NK-92 treated with Interleukin-12 subunit alpha and Interleukin-12 subunit beta, amount 100 ng/mL, for 24 hours (cell line): Measurements from ENCODE around the gene CEMIP2.
"Not testable (repeated sequence)": the region's sequence is repeated elsewhere in the genome, so short reads cannot be mapped to it uniquely, and the experiment has no call there.

Source experiments
- DNase-seq: peaks from one replicate; lab custom pipeline; 2025; lab: John Stamatoyannopoulos, UW

CEMIP2 gene

GRCh38 chr9:71768388-71769174, at the start of gene CEMIP2:
Gene CEMIP2 (minus strand): TSS chr9:71768513. CDS start chr9:71750373, 18,140 bp downstream.
- DNase-seq = peak; percentile 82

- no peak for DNase-seq
Measured at GRCh38 chr9:71816916-71817451, 48.7 kb upstream of the CEMIP2 start.

- no peak for DNase-seq
Measured at GRCh38 chr9:71814815-71815214, 46.5 kb upstream of the CEMIP2 start.

- DNase-seq = no peak
Measured at GRCh38 chr9:71814226-71814625, 45.9 kb upstream of the CEMIP2 start.

GRCh38 chr9:71812385-71812784, 44.1 kb upstream of the CEMIP2 start:
- no peak for DNase-seq

- no peak for DNase-seq
Measured at GRCh38 chr9:71808068-71808467, 39.8 kb upstream of the CEMIP2 start.

GRCh38 chr9:71806901-71807307, 38.6 kb upstream of the CEMIP2 start:
- peak; percentile 5 for DNase-seq

- DNase-seq = not testable (repeated sequence)
Measured at GRCh38 chr9:71805096-71805495, 36.8 kb upstream of the CEMIP2 start.

GRCh38 chr9:71801826-71802225, 33.5 kb upstream of the CEMIP2 start:
- no peak for DNase-seq

- DNase-seq = no peak
Measured at GRCh38 chr9:71797266-71797665, 29.0 kb upstream of the CEMIP2 start.

GRCh38 chr9:71796100-71796767, 27.9 kb upstream of the CEMIP2 start:
- no peak for DNase-seq

- DNase-seq = no peak
Measured at GRCh38 chr9:71795097-71795813, 26.9 kb upstream of the CEMIP2 start.

GRCh38 chr9:71793386-71794105, 25.2 kb upstream of the CEMIP2 start:
- DNase-seq = no peak

GRCh38 chr9:71791875-71792274, 23.6 kb upstream of the CEMIP2 start:
- no peak for DNase-seq

- no peak for DNase-seq
Measured at GRCh38 chr9:71790296-71790695, 22.0 kb upstream of the CEMIP2 start.

GRCh38 chr9:71783120-71783523, 14.8 kb upstream of the CEMIP2 start:
- peak; percentile 82 for DNase-seq

- no peak for DNase-seq
Measured at GRCh38 chr9:71781391-71781790, 13.1 kb upstream of the CEMIP2 start.

GRCh38 chr9:71780953-71781352, 12.6 kb upstream of the CEMIP2 start:
- DNase-seq = no peak

GRCh38 chr9:71778085-71778484, 9.8 kb upstream of the CEMIP2 start:
- no peak for DNase-seq

GRCh38 chr9:71774920-71775319, 6.6 kb upstream of the CEMIP2 start:
- DNase-seq = peak; percentile 15

- DNase-seq = no peak
Measured at GRCh38 chr9:71772726-71773125, 4.4 kb upstream of the CEMIP2 start.

GRCh38 chr9:71770170-71770569, 1.9 kb upstream of the CEMIP2 start:
- no peak for DNase-seq
